ENCODE data around the gene PEA15.

Gene PEA15

GRCh38 chr1:160177667-160178066, 27.5 kb upstream of the PEA15 start:
- DNase-seq = no peak

- no peak for DNase-seq
These were observed 26.5 kb upstream of the PEA15 start for GRCh38 chr1:160178731-160179130.

GRCh38 chr1:160179336-160179735, 25.8 kb upstream of the PEA15 start:
- no peak for DNase-seq

- DNase-seq = no peak
These were observed 18.9 kb upstream of the PEA15 start for GRCh38 chr1:160186246-160186645.

GRCh38 chr1:160186729-160187128, 18.5 kb upstream of the PEA15 start:
- DNase-seq = no peak

- DNase-seq = no peak
These were observed 17.8 kb upstream of the PEA15 start for GRCh38 chr1:160187407-160187806.

- DNase-seq = no peak
These were observed 16.8 kb upstream of the PEA15 start for GRCh38 chr1:160188341-160188740.

GRCh38 chr1:160189649-160190625, 15.2 kb upstream of the PEA15 start, which contains the start of gene CASQ1:
Gene CASQ1 (plus strand): TSS chr1:160190575. CDS start chr1:160190752, 177 bp downstream.
- DNase-seq = no peak

GRCh38 chr1:160191756-160192155, 13.4 kb upstream of the PEA15 start:
- no peak for DNase-seq

GRCh38 chr1:160192234-160192633, 12.9 kb upstream of the PEA15 start:
- DNase-seq = no peak

- peak; percentile 67 for DNase-seq
These were observed 11.9 kb upstream of the PEA15 start for GRCh38 chr1:160193091-160193819.

GRCh38 chr1:160193832-160194736, 11.1 kb upstream of the PEA15 start:
- no peak for DNase-seq

GRCh38 chr1:160194737-160195059, 10.5 kb upstream of the PEA15 start:
- DNase-seq = no peak

- no peak for DNase-seq
These were observed 9.0 kb upstream of the PEA15 start for GRCh38 chr1:160196143-160196542.

- no peak for DNase-seq
These were observed 8.0 kb upstream of the PEA15 start for GRCh38 chr1:160197231-160197630.

- DNase-seq = no peak
These were observed 4.4 kb upstream of the PEA15 start for GRCh38 chr1:160200786-160201185.

GRCh38 chr1:160204526-160205241, 500 bp upstream of the PEA15 start:
- peak; percentile 28 for DNase-seq

- no peak for DNase-seq
These were observed 829 bp downstream of the PEA15 start for GRCh38 chr1:160206036-160206389.

GRCh38 chr1:160206421-160207117, 1.4 kb downstream of the PEA15 start:
- no peak for DNase-seq

GRCh38 chr1:160207118-160207650, 2.0 kb downstream of the PEA15 start:
- DNase-seq = no peak
